Ureter (tissue), 1 donor: ENCODE results near the gene TIMM22. TPM values are rescaled to one million over a fixed set of nuclear protein-coding genes. Genes with fewer than 3 reads are reported as not detected.
"Not testable (repeated sequence)": the region's sequence is repeated elsewhere in the genome, so short reads cannot be mapped to it uniquely, and the experiment has no call there.

Experiments used
- DNase-seq: peaks from one replicate; pipeline ENCODE4 v3.0.0-alpha.2; 2020; ENCODE audit warnings: low spot score
- total RNA-seq: library from RNA; stranded (reverse); gene quantifications from one replicate; pipeline ENCODE4 v1.2.4, GENCODE V29; 2023
- donor health status: DM: yes; HTN: yes; CAD: no.

TIMM22 gene
- total RNA-seq, 1 donor from 2014 or later: 10.3 TPM

GRCh38 chr17:1039511-1040215 lies 42.7 kb downstream of the TIMM22 start:
- no peak for DNase-seq

GRCh38 chr17:1040216-1040600 lies 43.3 kb downstream of the TIMM22 start:
- DNase-seq: no peak

- DNase-seq: no peak
These were observed 44.8 kb downstream of the TIMM22 start for GRCh38 chr17:1041746-1042145.

GRCh38 chr17:1042486-1042885 lies 45.6 kb downstream of the TIMM22 start:
- no peak for DNase-seq

- DNase-seq: no peak
These were observed 46.8 kb downstream of the TIMM22 start for GRCh38 chr17:1043601-1044251.

- not testable (repeated sequence) for DNase-seq
These were observed 47.6 kb downstream of the TIMM22 start for GRCh38 chr17:1044387-1045009.

GRCh38 chr17:1045456-1045855 lies 48.5 kb downstream of the TIMM22 start:
- DNase-seq: no peak

- no peak for DNase-seq
These were observed 50.4 kb downstream of the TIMM22 start for GRCh38 chr17:1047177-1047878.

- DNase-seq: no peak
These were observed 51.0 kb downstream of the TIMM22 start for GRCh38 chr17:1047879-1048470.

- not testable (repeated sequence) for DNase-seq
These were observed 51.7 kb downstream of the TIMM22 start for GRCh38 chr17:1048516-1049115.

- DNase-seq: no peak
These were observed 52.7 kb downstream of the TIMM22 start for GRCh38 chr17:1049446-1050225.

- DNase-seq: no peak
These were observed 53.5 kb downstream of the TIMM22 start for GRCh38 chr17:1050246-1050995.

- no peak for DNase-seq
These were observed 54.3 kb downstream of the TIMM22 start for GRCh38 chr17:1050996-1051925.

Other genes with a start within 250 kb of the TIMM22 start
- 26.7 TPM for gene GEMIN4, start 244.9 kb upstream of the TIMM22 start, total RNA-seq
- 72.4 TPM for gene GLOD4, start 214.8 kb upstream of the TIMM22 start, total RNA-seq
- 10.7 TPM for gene MRM3, start 214.8 kb upstream of the TIMM22 start, total RNA-seq
- 78.3 TPM for gene NXN, start 17.4 kb upstream of the TIMM22 start, total RNA-seq
- gene ABR, start 182.9 kb downstream of the TIMM22 start, total RNA-seq: 207 TPM